Naive B cell (primary cell): Measurements from ENCODE around the gene TMEM271. TPM values are rescaled to one million over a fixed set of nuclear protein-coding genes. Genes with fewer than 3 reads are reported as not detected.

Experiments used
- ATAC-seq, 2 donors: fragments of 150-1000 bp; cut with Tn5 transposase; 2 replicates each; pipeline ENCODE4 v1.10.0; 2021; ENCODE audit warnings: low read depth in 2 of 2, mild to moderate bottlenecking in 2 of 2, moderate library complexity in 2 of 2
- DNase-seq: peaks from one replicate; pipeline ENCODE4 v3.0.0; 2022
- H3K27ac Mint-ChIP-seq, 6 donors: one replicate each; pipeline ENCODE4 v1.8.0; 2020 to 2022; ENCODE audit warnings: mild to moderate bottlenecking in 6 of 6, mixed read lengths in 6 of 6, moderate library complexity in 5 of 6, inconsistent platforms in 2 of 6
- H3K27me3 Mint-ChIP-seq, 3 donors: one replicate each; pipeline ENCODE4 v1.8.0; 2021 to 2022; ENCODE audit warnings: mixed read lengths in 3 of 3, mild to moderate bottlenecking in 1 of 3
- H3K36me3 Mint-ChIP-seq, 2 donors: one replicate each; pipeline ENCODE4 v1.8.0; 2020 to 2022; ENCODE audit warnings: mixed read lengths in 2 of 2, inconsistent platforms in 1 of 2, mild to moderate bottlenecking in 1 of 2
- H3K4me1 Mint-ChIP-seq, 3 donors: one replicate each; pipeline ENCODE4 v1.8.0; 2020 to 2022; ENCODE audit warnings: mixed read lengths in 3 of 3, inconsistent platforms in 1 of 3, mild to moderate bottlenecking in 1 of 3, moderate library complexity in 1 of 3
- H3K4me3 Mint-ChIP-seq, 8 donors: one replicate each; pipeline ENCODE4 v1.8.0; 2020 to 2022; ENCODE audit warnings: mild to moderate bottlenecking in 8 of 8, mixed read lengths in 8 of 8, moderate library complexity in 8 of 8, inconsistent platforms in 2 of 8
- H3K9me3 Mint-ChIP-seq, 7 donors: one replicate each; pipeline ENCODE4 v1.8.0; 2020 to 2022; ENCODE audit warnings: mixed read lengths in 7 of 7, mild to moderate bottlenecking in 5 of 7, inconsistent platforms in 2 of 7, moderate library complexity in 1 of 7
- polyA plus RNA-seq, 6 donors: library from polyadenylated mRNA; unstranded; fragments of 300-500 nt; fragmentation: Illumina TruSeq; gene quantifications; one replicate each; pipeline ENCODE4 v1.2.3, GENCODE V29; 2021; ENCODE audit warnings: low read depth in 6 of 6

The TMEM271 gene, protein sequence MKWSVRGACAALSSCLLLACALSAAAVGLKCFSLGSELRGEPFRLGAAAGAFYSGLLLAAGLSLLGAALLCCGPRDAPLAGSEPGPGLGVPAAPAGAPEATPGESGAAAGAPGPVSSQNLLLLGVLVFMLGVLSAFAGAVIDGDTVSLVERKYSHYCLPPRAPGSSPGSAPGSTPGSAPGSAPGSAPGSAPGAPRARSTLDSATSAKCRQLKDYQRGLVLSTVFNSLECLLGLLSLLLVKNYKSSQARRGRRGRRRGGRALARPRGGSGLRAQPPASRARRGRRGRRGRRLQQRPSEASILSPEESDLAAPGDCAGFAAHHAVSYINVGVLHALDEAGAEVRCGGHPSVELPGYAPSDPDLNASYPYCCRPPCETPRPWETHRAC
- not detected for polyA plus RNA-seq

DNA sequence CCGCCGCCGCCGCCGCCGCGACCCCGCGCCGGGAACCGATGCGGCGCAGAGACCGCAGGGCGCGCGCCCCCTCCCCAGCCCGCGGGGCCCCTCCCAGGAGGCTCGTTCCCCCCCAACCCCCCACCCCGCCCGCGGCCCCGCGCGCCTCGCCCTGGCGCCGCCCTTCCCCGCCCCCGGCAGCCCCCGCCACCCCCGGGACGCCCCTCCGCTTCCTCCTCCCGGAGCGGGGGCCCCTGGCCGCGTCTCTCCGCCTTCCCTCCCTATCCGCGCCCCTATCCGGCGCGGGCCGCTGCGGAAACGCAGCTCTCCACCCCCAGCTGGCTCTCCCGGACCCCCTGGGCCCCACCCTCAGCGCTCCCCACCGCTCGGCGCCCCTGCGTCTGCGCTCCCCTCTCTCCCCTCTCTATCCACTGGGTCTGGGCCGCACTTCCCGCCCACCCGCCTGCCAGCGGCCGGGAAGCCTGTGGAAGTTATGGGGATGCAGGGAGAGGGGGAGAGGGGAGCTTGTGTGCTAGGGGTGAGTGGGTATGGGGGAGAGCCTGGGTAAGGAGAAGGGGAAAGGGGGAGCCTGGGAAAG lies at the start of gene TMEM271:
TSS of gene TMEM271 (minus strand) at position 51 of the 577 bp plus-strand sequence. CDS start 233 bp downstream, outside the sequence.
- Mint-ChIP-seq H3K4me3 (peak within 1 kb of the TSS in 7 of 8 donors; percentile 47 to 88 (median 77)), H3K4me1 (peaks cover 10 to 21% (median 21%) of the 10 kb centered on the region in 3 donors), H3K27me3 (peaks cover 41 to 79% (median 68%) of the 10 kb centered on the region in 3 donors), H3K9me3 (peaks cover 0 to 18% (median 11%) of the 10 kb centered on the region in 7 donors), H3K27ac (peak within 1 kb of the TSS in 1 of 6 donors; percentile 59), H3K36me3 (peaks cover 0 to 16% of the 10 kb centered on the region in 2 donors)
- no peak for DNase-seq
- ATAC-seq = no peak

DNA sequence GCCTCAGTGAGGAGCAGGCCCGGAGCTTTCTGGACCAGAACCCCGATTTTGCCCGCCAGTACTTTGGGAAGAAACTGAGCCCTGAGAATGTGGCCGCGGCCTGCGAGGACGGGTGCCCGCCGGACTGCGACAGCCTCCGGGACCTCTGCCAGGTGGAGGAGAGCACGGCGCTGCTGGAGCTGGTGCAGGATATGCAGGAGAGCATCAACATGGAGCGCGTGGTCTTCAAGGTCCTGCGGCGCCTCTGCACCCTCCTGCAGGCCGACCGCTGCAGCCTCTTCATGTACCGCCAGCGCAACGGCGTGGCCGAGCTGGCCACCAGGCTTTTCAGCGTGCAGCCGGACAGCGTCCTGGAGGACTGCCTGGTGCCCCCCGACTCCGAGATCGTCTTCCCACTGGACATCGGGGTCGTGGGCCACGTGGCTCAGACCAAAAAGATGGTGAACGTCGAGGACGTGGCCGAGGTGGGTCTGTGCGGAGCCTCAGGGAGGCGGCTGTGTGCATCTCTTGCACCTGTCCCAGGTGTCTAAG lies 49.6 kb upstream of the TMEM271 start:
- H3K4me1 Mint-ChIP-seq = no peaks in the 10 kb centered on the region
- no peak overlapping the region for H3K4me3 Mint-ChIP-seq
- DNase-seq (no peak), ATAC-seq (no peak)
- no peak overlapping the region for H3K27ac Mint-ChIP-seq
- H3K9me3 Mint-ChIP-seq = peaks cover 0 to 2% (median under 1%) of the 10 kb centered on the region in 7 donors
- H3K27me3 Mint-ChIP-seq = peaks cover 5 to 35% (median 27%) of the 10 kb centered on the region in 3 donors
- no peaks in the 10 kb centered on the region for H3K36me3 Mint-ChIP-seq

DNA sequence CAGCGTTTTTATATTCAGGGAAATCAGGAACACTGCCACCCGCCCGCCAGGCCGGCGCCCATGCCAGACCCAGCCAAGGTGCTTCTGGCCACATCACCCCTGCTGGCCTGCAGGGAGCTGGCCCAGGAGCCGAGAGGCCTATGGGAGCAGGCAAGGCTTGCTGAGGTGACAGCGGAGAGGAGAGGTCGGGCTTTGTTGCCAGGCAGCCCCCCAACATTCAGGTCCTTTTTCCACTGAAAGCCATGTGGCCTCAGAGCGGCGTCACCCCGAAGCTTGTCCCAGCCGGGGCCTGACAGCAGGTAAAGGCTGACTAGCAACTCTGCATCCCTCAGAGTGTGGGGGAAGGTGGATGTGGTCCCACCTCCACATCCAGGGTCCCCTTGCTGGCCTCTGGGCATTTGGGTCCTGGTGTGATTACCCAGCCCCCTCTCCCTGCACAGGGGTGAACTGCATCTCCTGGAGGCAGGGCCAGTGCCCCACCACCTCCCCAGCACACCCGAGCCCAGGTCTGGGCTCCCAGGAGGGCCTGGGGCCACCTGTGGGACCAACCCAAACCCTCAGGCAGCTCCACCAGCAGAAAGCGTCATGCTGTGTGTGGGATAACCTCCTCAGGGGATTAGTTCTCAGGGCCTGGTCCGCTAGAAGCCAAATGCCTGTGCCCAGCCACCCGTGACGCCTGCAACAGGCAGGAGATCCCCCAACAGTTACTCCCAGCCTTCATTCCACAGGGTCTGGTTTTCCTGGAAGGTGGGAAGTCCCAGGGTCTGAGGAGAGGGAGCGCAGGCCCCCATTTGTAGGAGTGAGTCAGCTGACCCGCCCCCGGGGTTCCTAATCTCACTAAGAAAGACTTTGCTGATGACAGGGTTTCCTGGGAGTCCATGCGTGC lies 48.9 kb upstream of the TMEM271 start, which contains the start of gene PDE6B:
TSS of gene PDE6B (plus strand) at position 869 of the 886 bp plus-strand sequence. CDS start 54 bp downstream, outside the sequence.
- ATAC-seq = no peak
- Mint-ChIP-seq H3K27me3 (peaks cover 12 to 42% (median 34%) of the 10 kb centered on the region in 3 donors), H3K4me1 (no peaks in the 10 kb centered on the region)

DNA sequence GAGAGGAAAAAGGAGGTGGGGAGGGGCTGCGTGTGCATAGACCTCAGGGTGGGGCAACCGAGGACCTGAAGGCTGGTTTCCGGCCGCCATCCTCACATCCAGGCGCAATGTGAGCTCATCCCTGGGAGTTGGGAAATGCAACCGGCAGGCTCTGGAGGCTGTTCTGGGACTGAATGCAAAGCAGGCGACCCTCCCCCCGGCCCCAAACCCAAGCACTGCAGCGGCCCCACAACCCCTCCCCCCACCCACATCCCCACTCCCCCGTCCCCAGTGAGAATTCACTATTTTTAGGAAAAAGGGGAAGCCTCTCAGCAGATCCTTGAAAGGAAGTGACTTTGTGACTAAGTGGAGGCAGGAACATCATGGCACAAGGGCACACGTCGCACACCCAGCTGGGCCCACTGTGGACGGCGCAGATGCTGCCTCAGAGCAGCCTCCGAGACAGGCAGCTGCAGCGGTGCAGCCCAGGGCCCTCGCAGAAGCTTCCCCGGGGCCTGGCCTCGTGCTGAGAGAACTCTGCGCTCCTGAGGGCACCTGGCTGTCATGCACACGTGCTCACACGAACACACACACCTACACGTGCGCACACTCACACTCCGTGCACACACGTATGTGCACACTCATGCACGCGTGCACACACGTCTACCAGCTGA lies 47.9 kb upstream of the TMEM271 start:
- Mint-ChIP-seq H3K27me3 (peaks cover 13 to 41% (median 37%) of the 10 kb centered on the region in 3 donors), H3K4me1 (no peaks in the 10 kb centered on the region)

More for the DNA sequence above, 48.9 kb upstream of the TMEM271 start, which contains the start of gene PDE6B:
- Mint-ChIP-seq H3K9me3 (peaks cover 0 to 3% (median 0%) of the 10 kb centered on the region in 7 donors), H3K4me3 (peak within 1 kb of the TSS in 1 of 8 donors; percentile 3), H3K27ac (no peak within 1 kb of the TSS), H3K36me3 (no peaks in the 10 kb centered on the region)
- DNase-seq = no peak

DNA sequence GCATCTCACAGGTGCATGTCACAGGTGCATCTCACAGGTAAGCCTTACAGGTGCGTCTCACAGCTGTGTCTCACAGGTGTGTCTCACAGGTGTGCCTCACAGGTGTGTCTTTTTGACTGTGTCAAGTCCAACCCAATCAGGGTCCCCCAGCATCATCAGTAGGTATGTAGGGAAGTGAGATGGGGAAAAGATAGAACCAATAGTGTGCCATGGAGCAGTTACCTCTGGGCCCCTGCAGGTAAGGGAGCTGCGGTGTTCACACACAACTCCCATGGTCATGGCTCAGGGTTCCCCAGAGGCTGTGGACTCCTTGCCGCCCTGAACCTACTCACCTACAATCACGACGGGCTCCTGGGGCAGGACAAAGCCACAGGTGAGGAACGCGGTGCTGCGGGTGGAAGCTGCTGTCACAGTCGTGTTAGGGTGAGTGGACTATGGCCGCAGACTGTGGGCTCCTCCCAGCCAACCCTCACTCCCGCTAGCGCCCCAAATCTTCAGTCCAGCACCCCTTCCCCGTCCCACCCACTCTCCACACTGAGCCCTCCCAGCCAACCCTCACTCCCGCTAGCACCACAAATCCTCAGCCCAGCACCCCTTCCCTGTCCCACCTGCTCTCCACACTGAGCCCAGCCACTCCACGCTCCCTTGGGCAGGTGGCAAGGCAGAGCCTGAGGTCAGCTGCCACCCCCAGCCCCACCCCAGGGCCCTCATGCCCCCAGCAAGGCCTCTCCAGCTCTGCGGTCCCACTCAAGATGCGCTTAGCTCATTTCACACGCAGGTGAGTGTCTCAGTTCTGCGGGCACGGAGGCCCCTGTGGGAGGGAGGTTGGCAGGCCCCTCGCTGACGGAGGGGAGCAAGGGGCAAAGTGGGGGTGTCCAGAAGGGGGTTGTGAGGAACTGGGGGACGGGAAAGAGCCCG lies 47.2 kb upstream of the TMEM271 start:
- H3K27ac Mint-ChIP-seq = peak overlapping the region in 1 of 6 donors; percentile 36
- ATAC-seq = no peak

More for the DNA sequence above, 47.9 kb upstream of the TMEM271 start:
- Mint-ChIP-seq H3K4me3 (no peak overlapping the region), H3K27ac (no peak overlapping the region), H3K9me3 (peaks cover 0 to 2% (median 0%) of the 10 kb centered on the region in 7 donors), H3K36me3 (no peaks in the 10 kb centered on the region)
- no peak for DNase-seq
- no peak for ATAC-seq

DNA sequence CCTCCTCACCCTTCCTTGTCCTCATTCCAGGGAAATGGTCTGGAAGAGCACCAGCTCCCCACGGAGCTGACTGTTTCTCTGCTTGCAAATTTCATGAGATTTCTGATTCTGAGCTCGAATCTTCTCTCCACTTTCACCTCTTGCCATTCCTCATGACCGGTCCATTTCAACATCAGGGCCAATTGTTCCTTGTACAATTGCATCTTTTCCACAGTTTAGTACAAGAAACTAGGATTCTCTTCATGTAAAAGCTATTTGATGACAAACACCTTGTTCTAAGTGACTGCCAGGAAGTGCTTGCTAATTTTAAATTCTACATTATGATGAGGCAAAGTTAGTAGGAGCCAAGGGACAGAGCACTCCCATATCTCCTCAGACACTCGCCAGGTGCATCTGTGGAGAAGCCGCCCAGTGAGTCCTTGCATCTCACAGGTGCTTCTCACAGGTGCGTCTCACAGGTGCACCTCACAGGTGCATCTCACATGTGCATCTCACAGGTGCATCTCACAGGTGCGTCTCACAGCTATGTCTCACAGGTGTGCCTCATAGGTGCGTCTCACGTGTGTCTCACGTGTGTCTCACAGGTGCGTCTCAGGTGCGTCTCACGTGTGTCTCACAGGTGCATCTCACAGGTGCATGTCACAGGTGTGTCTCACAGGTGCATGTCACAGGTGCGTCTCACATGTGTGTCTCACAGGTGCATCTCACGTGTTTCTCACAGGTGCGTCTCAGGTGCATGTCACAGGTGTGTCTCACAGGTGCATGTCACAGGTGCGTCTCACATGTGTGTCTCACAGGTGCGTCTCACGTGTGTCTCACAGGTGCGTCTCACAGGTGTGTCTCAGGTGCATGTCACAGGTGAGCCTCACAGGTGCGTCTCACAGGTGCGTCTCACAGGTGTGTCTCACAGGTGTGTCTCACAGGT lies 46.2 kb upstream of the TMEM271 start:
- peaks cover 0 to 2% (median 0%) of the 10 kb centered on the region in 7 donors for H3K9me3 Mint-ChIP-seq
- peaks cover 13 to 52% (median 42%) of the 10 kb centered on the region in 3 donors for H3K27me3 Mint-ChIP-seq
- DNase-seq = no peak
- H3K36me3 Mint-ChIP-seq = peaks cover 0 to 8% of the 10 kb centered on the region in 2 donors
- no peaks in the 10 kb centered on the region for H3K4me1 Mint-ChIP-seq
- ATAC-seq = no peak
- no peak overlapping the region for H3K4me3 Mint-ChIP-seq
- no peak overlapping the region for H3K27ac Mint-ChIP-seq

More for the DNA sequence above, 47.2 kb upstream of the TMEM271 start:
- Mint-ChIP-seq H3K4me3 (no peak overlapping the region), H3K4me1 (no peaks in the 10 kb centered on the region), H3K9me3 (peaks cover 0 to 2% (median 0%) of the 10 kb centered on the region in 7 donors), H3K27me3 (peaks cover 13 to 43% (median 38%) of the 10 kb centered on the region in 3 donors), H3K36me3 (no peaks in the 10 kb centered on the region)
- DNase-seq = no peak

DNA sequence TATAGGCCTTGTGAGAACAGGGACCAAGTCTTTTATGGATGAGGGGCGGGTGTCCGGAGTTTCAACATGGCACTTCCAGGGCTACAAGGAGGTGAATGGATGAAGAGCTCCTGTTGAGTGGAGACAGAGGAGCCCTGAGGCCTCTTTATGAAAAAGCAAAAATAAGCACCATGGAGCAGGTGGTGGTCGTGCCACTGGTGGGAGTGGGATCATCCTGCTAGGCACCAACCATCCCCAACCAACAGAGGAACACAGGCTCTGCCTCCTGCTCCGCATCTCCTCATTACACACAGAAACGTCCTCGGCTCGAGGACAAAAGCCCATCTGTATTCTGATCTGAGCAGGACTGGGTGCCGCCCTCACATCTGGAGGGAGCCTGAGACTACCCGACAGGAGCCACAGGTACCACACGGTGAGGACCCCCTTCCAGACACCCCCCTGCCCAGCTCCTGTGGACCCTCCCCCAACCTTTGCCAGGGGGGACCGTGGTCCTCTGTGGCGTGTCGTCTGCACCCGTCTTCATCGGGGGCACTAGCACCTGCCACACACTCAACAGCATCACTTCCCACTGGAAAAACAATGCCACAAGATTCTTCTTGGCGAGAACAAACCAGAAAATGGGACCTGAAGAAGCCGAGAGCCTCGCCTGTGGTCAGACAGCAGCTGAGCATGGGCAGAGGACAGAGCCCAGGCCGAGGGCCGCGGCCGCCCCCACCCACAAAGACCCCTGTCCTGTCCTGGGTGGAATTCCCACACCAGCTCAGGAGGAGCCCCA lies 45.4 kb upstream of the TMEM271 start:
- ATAC-seq = no peak
- peak overlapping the region in 2 of 6 donors; percentile 39 to 43 for H3K27ac Mint-ChIP-seq
- no peak overlapping the region for H3K4me3 Mint-ChIP-seq
- H3K36me3 Mint-ChIP-seq = peaks cover 0 to 8% of the 10 kb centered on the region in 2 donors
- H3K9me3 Mint-ChIP-seq = peaks cover 0 to 2% (median 0%) of the 10 kb centered on the region in 7 donors
- H3K27me3 Mint-ChIP-seq = peaks cover 14 to 52% (median 43%) of the 10 kb centered on the region in 3 donors
- no peak for DNase-seq
- H3K4me1 Mint-ChIP-seq = no peaks in the 10 kb centered on the region

DNA sequence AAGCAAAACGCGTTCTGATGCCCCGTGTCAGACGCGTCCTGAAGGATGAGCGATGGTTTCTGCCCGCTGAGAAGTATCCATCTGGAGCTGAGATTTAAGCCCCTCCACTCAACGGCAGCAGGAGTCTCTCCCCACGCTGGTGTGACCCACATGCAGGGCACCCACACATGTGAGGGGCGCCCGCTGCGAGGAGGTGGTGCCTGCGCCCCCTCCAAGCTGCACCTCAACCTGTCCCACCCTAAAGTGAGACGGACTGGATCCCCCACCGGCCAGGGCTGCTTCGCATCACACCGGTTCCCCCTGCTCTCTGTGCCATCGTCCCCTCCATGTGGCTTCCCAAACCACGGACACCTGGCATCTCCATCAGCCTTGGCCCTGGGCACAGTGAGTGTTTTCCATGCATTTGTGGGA lies 44.8 kb upstream of the TMEM271 start:
- ATAC-seq (no peak), DNase-seq (no peak)
- H3K36me3 Mint-ChIP-seq = peaks cover 0 to 8% of the 10 kb centered on the region in 2 donors
- H3K4me1 Mint-ChIP-seq = no peaks in the 10 kb centered on the region
- H3K9me3 Mint-ChIP-seq = peaks cover 0 to 2% (median 0%) of the 10 kb centered on the region in 7 donors
- peaks cover 16 to 46% (median 46%) of the 10 kb centered on the region in 3 donors for H3K27me3 Mint-ChIP-seq
- H3K27ac Mint-ChIP-seq = no peak overlapping the region
- H3K4me3 Mint-ChIP-seq = peak overlapping the region in 1 of 8 donors; percentile 25

DNA sequence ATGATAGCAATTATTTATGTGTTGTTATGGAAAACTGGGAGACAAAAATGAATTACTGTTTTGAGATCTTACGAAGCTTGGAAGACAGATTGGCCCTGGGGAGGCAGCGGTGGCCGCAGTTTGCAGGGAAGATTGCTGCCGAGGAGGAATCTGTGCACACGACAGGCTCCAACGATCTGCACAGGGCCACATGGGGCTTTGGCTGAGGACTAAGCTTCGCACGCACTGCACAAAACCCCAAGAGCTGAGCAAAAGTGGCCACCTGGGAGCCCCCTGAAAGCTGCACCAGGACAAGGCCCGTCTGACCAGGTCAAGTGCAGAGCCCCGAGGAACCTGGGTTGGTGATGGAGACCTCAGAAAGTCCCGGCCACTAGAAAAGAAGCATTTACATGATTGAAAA lies 44.1 kb upstream of the TMEM271 start:
- ATAC-seq (no peak), DNase-seq (no peak)

More for the DNA sequence above, 44.1 kb upstream of the TMEM271 start:
- Mint-ChIP-seq H3K4me1 (no peaks in the 10 kb centered on the region), H3K9me3 (peaks cover 0 to 2% (median 0%) of the 10 kb centered on the region in 7 donors), H3K27ac (no peak overlapping the region), H3K27me3 (peaks cover 16 to 52% (median 50%) of the 10 kb centered on the region in 3 donors), H3K4me3 (no peak overlapping the region), H3K36me3 (peaks cover 0 to 8% of the 10 kb centered on the region in 2 donors)
